ENCODE results near the gene PRDM11.

GRCh38 chr11:45188127-45188526 is 41.7 kb downstream of the PRDM11 start:
- TF ChIP-seq EZH2 (IDR thresholded peaks at IDR 0.05) (no peak), POLR2AphosphoS5 (IDR thresholded peaks at IDR 0.05; ENCODE audit: borderline replicate concordance, low read depth, low read length) (no peak)

Measured in SK-N-MC (cell line).